ENCODE data around the gene TRAF2. TPM values are rescaled to one million over a fixed set of nuclear protein-coding genes. Genes with fewer than 3 reads are reported as not detected.
A peak's percentile ranks its signal among the peaks of the same experiment; 100 is the strongest.
"Not testable (repeated sequence)": the region's sequence is repeated elsewhere in the genome, so short reads cannot be mapped to it uniquely, and the experiment has no call there.

Gene TRAF2
- total and polyA plus RNA-seq, 9 of the 15 experiments (the other 6 are each of a cell fraction or from before 2014, with no cell fraction given): 0.24 to 45.2 (median 18.0) TPM

GRCh38 chr9:136882947-136883283, 3.4 kb upstream of the TRAF2 start:
- 84% methylated on average over 9 of the region's 9 CpGs for WGBS (ENCODE audit: insufficient coverage, low coverage, missing lambda C conversion rate)
- CTCF ChIA-PET (ENCODE audit: low intra/inter-chr PET ratio): interaction anchor here (0.6 kb wide), 1 partner anchor 74 kb away, joined by 3 read pairs; no protein-coding TSS in a partner anchor
- in situ Hi-C loops (cut with MboI); H3K36me3 ChIP-seq (ENCODE audit: control insufficient read depth, insufficient read depth, low read length); BruUV-seq (replicated peaks); H3K9ac ChIP-seq (ENCODE audit: insufficient read depth in 1 of 2, low read depth in 2 of 2, low read length in 2 of 2); H3K27me3 ChIP-seq (ENCODE audit: control insufficient read depth in 2 of 2, insufficient read depth in 2 of 2, low read length in 2 of 2); ATAC-seq; H2AFZ ChIP-seq (ENCODE audit: low read depth, low read length); H4K20me1 ChIP-seq (replicated peaks; ENCODE audit: control insufficient read depth, insufficient read depth, low read length); intact Hi-C loops (cut with micrococcal nuclease); FAIRE-seq; H3K9me1 ChIP-seq (ENCODE audit: control insufficient read depth, insufficient read depth, low read length); H3K4me2 ChIP-seq (ENCODE audit: insufficient read depth, low read length); DNase-seq (ENCODE audit: extremely low read depth in 1 of 4, low spot score in 3 of 4); H3K4me3 ChIP-seq; H3K9me3 ChIP-seq (replicated peaks; ENCODE audit: control insufficient read depth, insufficient read depth, low read depth, low read length); TF ChIP-seq CEBPG (CRISPR knock-in tag; IDR thresholded peaks at IDR 0.05): not testable (repeated sequence)
- Histone ChIP-seq H3K27ac (ENCODE audit: extremely low read depth, low read depth, low read length) (peak overlapping the region; percentile 53; the same call in 1 of the 3 replicates), H3K4me1 (replicated peaks in 1 of 2; ENCODE audit: control insufficient read depth in 2 of 2, insufficient read depth in 2 of 2, low read length in 2 of 2) (peaks cover 21 to 57% of the 10 kb centered on the region in 2 experiments), H3K79me2 (ENCODE audit: control insufficient read depth, insufficient read depth, low read length) (peaks cover 29% of the 10 kb centered on the region)
- peak in 1 of 2 experiments; percentile 9; a peak in 1 of 4 replicates for TF ChIP-seq CEBPG (tag; conservative IDR thresholded peaks at IDR 0.05 in 1 of 2, IDR thresholded peaks at IDR 0.05 in 1 of 2)
- TF ChIP-seq FOXP4 (CRISPR knock-in tag; IDR thresholded peaks at IDR 0.05; ENCODE audit: borderline replicate concordance): peak; percentile 24; the same call in 1 of the 2 replicates
- TF ChIP-seq ZBTB17 (CRISPR knock-in tag; IDR thresholded peaks at IDR 0.05): 0 out of 2 replicates have a peak, but pooled peaks have one; percentile 6
- POLR2A ChIA-PET: interaction anchor here (1.2 to 2.2 kb wide), 3 partner anchors 13 to 22 kb away, joined by 3 to 15 read pairs (median 4); no protein-coding TSS in a partner anchor

- CTCF ChIA-PET (ENCODE audit: low intra/inter-chr PET ratio): interaction anchor here (0.6 kb wide), 1 partner anchor 75 kb away, joined by 3 read pairs; no protein-coding TSS in a partner anchor
- BruUV-seq (replicated peaks); H3K4me3 ChIP-seq; H3K4me2 ChIP-seq (ENCODE audit: insufficient read depth, low read length); H3K9ac ChIP-seq (ENCODE audit: insufficient read depth in 1 of 2, low read depth in 2 of 2, low read length in 2 of 2); DNase-seq (ENCODE audit: extremely low read depth in 1 of 4, low spot score in 3 of 4); in situ Hi-C loops (cut with MboI); H4K20me1 ChIP-seq (replicated peaks; ENCODE audit: control insufficient read depth, insufficient read depth, low read length); FAIRE-seq; H2AFZ ChIP-seq (ENCODE audit: low read depth, low read length); intact Hi-C loops (cut with micrococcal nuclease); H3K27ac ChIP-seq (ENCODE audit: extremely low read depth, low read depth, low read length); ATAC-seq; H3K9me3 ChIP-seq (replicated peaks; ENCODE audit: control insufficient read depth, insufficient read depth, low read depth, low read length); H3K27me3 ChIP-seq (ENCODE audit: control insufficient read depth in 2 of 2, insufficient read depth in 2 of 2, low read length in 2 of 2); H3K9me1 ChIP-seq (ENCODE audit: control insufficient read depth, insufficient read depth, low read length): not testable (repeated sequence)
- H3K79me2 ChIP-seq (ENCODE audit: control insufficient read depth, insufficient read depth, low read length): peaks cover 37% of the 10 kb centered on the region
- WGBS (ENCODE audit: insufficient coverage, low coverage, missing lambda C conversion rate): 89% methylated on average over 10 of the region's 10 CpGs
- H3K4me1 ChIP-seq (replicated peaks in 1 of 2; ENCODE audit: control insufficient read depth in 2 of 2, insufficient read depth in 2 of 2, low read length in 2 of 2): peaks cover 27 to 65% of the 10 kb centered on the region in 2 experiments
- peaks cover 13% of the 10 kb centered on the region; the same call in 2 of the 3 replicates for H3K36me3 ChIP-seq (ENCODE audit: control insufficient read depth, insufficient read depth, low read length)
- POLR2A ChIA-PET: interaction anchor here (0.6 to 1.8 kb wide), 5 partner anchors 9 to 56 kb away, joined by 3 to 10 read pairs (median 4); no protein-coding TSS in a partner anchor
Measured at GRCh38 chr9:136883670-136884069, 2.6 kb upstream of the TRAF2 start.
